Embryonic facial prominence (tissue), 1 donor: ENCODE results near the gene PAFAH2.
A peak's percentile ranks its signal among the peaks of the same experiment; 100 is the strongest.

Experiments used
- DNase-seq: peaks from one replicate; pipeline ENCODE4 v3.0.0-alpha.2; 2016; ENCODE audit errors: extremely low spot score

Gene PAFAH2

DNA sequence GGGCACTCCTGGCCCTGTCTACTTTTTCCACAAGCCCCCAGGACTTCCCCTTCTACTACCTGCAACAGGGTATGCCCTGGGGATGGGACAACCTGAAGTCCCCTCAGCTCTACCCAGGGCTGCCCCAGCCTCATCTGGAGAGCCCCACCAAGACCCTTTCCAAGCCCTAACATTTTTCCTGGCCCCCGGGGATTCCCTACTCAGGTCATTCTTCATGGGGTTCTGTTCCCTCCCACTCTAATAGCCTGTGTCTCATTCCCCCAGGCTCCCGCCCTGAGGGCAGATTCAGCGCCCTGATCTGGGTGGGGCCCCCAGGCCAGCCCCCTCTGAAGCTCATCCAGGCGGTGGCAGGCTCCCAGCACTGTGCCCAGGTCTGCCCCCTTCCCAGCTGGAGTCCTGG is 33.3 kb upstream of the PAFAH2 start:
- DNase-seq = no peak

DNA sequence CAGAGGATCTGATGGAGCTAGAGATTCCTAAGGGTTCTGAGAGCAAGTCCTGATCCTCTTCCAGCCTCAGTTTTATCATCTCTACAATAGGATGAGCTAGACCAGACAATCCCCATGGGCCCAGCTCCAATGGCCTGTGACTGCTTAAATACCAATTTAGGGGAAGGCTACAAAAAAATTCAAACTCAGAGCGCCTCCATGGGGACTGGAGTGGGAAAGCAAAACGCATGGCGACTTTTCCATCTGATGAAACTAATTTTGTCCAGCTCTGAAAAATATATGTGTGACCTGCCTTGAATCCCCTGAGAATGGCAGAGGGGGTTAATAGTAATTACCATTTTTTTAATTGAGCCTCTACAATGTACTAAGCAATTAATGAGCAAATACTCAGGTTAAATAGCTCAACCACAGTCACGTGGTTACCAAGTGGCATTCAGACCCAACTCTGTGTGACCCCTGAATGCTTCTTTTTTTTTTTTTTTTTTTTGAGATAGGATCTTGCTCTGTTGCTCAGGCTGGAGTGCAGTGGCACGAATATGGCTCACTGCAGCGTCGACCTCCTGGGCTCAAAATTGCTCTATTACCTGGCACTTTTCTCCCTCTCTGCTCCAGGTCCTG is 32.1 kb upstream of the PAFAH2 start:
- DNase-seq = no peak

DNA sequence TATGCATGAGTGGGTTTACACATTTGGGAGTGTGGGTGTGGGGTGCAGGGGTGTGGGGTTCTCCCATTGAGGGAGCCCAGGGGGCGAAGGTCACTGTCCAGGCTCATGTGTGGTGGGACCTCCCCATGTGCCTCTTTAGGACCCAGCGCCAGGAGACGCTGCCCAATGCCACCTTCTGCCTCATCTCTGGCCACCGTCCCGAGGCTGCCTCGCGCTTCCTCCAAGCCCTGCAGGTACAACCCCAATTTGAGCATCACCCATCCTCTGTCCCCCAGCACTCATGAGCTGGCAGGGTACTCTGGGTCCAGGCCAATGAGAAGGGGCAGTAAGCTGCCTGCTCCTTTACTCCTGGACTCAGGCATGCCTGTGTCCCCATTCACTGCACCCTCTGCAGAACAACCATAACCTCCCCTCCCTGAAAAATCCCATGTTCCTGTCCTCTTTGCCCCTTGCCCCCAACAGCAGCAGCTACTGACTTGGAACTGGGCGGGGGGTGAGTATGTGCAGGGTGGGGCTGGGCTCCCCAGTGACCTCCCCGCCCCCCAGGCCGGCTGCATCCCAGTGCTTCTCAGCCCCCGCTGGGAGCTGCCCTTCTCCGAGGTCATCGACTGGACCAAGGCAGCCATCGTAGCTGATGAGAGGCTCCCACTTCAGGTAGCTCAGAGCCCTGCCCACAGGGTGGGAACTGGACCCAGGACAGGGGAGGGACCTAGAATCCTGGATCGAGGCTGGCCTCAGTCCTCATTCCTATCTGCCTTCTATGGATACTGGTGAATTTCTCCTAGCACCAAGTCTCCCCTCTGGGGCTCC is 31.4 kb upstream of the PAFAH2 start:
- DNase-seq = no peak

DNA sequence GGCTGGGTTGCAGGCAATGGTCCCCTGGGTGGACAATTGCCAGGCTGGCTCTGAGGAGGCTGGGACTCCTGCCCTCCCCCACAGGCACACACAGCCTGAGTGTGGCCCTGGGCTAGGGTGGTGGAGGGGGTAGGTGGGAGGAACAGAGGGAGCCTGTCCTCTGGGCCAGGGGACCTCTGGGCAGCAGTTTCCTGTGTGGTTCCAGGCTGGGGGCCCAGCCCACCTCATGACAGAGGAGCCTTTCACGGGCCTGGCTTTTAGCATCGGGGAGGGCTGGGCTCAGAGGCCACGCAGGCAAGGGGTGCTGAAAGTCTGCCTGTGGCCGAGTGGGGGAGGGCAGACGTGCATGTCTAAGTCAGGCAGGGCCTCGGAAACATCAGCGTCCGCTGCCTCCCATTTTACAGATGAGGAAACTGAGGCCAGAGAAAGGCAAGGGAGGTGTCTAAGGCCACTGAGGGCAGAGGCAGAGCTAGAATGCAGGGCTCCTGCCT is 30.7 kb upstream of the PAFAH2 start:
- DNase-seq = no peak

DNA sequence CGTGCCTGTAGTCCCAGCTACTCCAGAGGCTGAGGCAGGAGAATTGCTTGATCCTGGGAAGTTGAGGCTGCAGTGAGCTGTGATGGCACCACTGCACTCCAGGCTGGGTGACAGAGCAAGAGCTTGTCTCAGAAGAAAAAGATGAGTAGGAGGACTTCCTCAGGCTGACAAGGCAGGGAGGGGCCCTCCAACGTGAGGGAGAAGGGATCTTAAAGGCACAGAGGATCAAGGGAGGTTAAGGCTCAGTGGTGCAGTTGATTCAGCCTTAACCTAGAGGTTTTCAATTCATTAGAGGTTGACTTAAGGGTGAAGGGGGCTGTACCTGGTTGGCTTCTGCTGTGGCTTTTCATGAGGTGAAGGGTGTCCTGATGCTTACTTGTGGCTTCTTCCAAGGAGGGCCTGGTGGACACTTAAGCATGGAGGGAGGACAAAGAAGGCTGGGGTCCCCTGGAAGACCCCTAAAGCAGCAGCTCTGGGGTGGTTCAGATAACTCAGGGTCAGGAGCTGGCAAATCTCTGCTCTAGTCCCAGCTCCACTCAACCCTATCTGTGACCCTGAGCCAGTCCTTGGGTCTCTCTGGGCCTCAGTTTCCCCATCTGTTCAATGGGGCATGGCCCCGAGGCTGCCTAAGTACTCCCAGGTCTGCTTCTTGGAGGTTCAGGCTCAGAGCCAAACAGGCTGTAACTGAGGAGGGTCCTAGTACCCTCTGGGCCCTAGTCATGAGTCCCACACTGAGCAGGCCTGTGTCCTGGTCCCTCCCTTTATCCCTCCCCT is 30.0 kb upstream of the PAFAH2 start:
- DNase-seq = no peak

DNA sequence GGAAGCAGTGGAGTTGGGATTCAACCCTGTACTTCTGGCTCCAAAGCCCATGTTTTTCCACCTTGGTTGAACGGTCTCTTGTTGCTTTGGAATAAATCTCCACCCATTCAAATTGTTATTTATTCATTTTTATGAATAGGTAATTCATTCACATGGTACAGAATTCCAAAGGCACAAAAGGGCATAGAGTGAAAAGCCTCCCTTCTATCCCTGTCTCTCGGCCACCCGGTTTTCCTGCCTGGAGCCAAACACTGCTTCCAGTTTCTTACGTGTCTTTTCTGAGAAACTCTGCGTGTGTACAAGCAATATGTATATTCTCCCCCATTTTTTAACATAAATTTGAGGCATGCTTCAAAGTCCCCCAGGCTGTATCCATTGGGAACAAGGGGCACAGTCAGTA is 27.7 kb upstream of the PAFAH2 start:
- DNase-seq = no peak

DNA sequence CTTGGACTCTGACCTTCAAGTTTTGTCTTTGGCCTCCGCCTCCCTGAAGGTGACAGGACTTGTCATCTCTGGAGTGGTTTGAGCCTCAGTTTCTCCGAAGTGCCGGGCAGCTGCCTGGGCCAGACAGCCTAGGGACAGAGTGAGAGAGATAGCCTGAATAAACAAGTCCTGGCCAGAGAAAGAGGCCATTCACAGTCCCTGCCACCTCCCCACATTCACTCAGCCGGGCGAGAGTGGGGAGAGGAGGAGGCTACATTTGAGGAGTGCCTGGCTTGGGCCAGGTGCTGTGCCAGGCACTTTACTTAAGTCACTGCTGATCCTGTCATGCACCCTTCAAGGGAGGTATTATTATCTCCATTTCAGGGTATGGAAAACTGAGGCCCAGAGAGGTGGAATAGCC is 27.2 kb upstream of the PAFAH2 start:
- no peak for DNase-seq

DNA sequence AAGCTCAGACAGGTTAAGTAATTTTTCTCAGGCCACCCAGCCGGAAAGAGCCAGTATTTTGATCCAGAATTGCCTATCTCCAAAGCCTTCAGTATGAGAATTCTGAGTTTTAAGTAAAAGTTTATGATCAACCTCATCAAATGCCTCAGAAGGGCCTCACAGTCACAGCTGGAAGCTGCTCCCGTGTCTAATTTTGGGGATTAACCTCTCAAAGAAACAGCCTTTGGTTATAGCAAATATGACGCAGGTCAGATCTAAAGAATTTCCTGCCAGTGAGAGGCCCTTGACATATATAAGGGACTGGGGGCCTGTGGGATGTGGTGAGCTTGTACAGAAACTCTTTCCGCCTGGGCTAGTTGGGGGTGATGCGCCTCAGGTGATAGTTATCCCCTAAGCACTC is 26.0 kb upstream of the PAFAH2 start:
- DNase-seq = no peak

DNA sequence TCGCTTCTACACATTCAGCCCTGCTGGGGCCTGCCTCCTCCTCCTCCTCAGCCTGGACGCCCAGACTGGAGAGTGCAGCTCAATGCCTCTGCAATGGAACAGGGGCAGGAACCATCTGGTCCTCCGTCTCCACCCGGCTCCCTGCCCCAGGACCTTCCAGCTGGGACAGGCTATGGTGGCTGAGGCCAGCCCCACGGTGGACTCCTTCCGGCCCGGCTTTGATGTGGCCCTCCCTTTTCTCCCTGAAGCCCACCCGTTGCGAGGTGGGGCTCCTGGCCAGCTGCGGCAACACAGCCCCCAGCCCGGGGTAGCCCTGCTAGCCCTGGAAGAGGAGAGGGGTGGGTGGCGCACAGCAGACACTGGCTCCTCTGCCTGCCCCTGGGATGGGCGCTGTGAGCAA is 25.1 kb upstream of the PAFAH2 start:
- DNase-seq = no peak

DNA sequence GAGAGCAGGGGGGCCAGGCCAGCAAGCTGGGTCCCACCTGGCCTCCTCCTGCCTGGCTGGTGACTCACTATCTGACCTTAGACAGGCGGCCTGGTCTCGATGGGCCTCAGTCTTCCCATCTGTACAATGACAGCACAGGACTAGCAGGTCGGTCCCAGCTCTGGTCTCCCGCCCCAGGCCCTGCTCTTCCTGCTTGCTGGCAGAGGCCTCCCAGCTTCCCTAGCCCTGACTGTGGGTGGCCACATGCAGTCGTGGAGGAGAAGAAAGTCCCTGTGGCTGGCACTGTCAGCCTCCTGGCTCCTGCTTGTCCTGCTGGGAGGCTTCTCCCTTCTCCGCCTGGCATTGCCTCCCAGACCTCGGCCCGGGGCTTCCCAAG is 24.5 kb upstream of the PAFAH2 start:
- DNase-seq = no peak

DNA sequence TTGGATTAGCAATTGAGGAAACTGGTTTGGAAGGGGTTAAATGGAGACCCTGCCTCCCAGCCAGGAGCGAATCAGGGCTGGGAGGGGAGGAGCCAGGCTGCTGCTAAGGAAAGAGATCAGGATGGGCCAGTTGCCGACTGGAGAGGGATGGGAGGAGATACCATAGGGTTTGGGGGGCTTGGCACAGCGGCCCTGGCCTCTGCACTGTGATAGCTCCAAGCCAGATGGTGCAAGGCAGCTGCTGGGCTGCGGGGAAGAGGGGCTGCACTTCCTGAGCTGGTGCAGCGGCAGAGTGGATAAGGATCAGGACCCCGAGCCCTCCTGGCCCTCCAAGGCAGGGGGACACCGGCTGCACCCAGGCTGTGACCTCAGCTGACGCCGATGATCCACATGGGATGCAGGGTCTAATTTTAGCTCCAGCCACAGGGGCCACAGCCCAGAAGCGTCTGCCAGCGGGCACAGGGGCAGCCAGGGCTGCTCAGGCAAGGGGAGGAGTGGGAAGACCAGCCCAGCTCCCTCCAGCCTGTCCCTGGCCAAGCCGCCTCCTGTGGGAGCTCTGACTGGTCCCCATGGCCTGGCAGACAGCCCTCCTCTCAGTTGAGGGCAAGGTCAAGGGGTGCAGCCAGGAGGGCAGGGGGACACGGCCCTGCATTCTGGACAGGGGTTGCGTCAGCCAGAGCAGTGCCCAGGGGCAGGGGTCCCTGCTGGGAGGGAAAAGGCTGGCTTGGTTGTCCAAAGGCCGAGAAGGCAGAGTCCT is 24.0 kb upstream of the PAFAH2 start, which contains the start of gene EXTL1:
Gene EXTL1, plus strand, starts transcription at position 129 of the 757 bp plus-strand sequence. CDS start 872 bp downstream, outside the sequence.
- DNase-seq = peak; percentile 72

DNA sequence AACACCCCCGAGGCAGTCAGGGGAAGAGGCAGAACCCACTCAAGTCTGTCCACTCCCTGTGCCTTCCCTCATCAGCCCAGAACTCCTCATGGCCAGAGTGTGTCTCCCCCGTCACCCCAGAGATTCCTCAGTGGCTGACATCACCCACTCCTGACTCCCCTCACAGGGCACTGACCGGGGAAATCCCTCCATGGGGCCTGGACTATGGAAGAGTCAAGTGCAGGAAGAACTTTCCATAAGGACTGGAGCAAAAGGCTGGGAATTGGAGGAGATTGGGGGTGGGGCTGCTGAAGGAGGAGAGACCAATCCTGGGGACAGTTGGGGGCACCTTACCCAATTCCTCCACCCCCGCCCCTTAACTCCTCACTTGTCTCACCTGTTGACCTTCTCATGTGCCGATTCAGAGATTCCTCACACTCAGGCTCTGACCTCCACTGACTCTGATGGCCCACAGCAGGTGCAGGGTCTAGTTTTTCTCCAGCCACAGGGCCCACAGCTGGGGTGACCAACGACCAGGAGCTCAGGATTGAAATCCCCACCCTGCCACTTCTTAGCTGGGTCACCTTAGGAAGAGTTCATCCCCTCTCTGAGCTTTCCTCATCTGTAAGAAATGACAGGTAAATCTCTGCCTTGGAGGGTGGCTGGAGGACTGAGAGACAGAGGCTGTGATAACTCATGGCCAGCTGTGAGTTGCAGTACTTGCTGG is 23.2 kb upstream of the PAFAH2 start:
- no peak for DNase-seq

DNA sequence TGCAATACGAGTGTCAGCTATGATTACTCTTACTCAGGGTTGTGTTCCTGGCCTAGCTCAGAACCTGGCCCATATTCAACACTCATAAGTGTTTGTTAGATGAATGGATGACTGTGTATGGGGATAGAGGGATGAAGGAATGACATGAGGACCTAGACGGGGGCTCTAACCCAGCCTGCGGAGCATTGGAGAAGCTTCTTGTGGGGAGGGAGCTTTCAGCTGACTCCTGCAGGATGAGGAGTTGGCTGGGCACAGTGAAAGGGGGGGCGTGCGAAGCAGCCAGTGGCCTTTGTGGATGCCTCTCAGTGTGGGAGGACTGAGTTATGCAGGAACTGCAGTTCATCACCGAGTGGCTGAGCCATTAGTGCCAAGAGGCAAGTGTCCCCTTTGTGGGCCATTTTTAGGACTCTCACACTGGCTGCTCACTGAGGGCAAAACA is 22.5 kb upstream of the PAFAH2 start:
- DNase-seq = no peak

DNA sequence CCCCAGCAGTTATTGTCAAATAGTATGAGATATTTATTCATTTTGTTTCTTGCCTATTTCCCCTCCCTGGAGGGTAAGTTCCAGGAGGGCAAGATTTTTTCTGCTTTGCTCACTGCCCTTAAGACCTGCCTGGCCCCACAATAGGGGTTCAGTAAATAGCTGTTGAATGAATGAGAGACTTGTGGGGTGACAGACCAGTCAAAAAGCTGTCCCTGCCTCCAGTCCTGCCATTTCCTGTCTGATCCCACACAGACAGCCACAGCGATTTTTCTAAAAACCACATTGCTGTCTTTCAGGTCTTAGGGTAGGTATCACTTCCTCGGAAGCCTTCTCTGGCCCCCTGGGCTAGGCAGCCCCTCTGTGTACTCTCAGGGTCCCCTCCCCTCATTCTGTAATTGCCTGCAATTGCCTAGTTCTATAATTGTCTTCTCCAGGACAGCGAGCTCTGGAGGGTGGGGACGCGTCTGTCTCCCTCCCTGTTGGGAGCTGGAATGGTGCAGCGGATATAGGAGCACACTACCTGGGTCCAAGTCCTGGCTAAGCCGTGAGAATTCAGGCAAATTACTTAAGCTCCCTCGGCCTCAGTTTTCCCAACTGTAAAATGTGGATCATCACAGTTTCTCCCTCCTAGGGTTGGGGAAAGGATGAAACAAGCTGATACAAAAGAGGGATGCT is 21.9 kb upstream of the PAFAH2 start:
- no peak for DNase-seq

DNA sequence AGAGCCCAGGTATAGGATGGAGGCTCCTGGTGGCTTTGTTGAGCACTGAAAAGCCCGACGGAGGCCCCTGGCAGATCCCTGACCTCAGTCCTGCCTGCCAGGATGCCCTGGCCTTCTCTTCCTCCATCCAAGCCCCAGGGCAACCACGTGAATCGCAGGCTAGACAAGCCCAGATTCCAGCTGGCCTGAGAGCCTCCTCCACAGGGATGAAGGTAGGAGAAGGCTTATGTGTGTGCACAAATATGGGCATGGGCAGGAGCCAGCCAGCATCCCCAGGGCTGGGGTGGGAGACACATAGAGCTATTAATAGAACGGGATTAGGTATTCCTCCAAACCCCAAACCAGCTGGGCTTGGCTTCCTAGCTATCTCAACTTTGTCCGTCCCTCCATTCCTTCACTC is 19.7 kb upstream of the PAFAH2 start:
- DNase-seq = no peak

DNA sequence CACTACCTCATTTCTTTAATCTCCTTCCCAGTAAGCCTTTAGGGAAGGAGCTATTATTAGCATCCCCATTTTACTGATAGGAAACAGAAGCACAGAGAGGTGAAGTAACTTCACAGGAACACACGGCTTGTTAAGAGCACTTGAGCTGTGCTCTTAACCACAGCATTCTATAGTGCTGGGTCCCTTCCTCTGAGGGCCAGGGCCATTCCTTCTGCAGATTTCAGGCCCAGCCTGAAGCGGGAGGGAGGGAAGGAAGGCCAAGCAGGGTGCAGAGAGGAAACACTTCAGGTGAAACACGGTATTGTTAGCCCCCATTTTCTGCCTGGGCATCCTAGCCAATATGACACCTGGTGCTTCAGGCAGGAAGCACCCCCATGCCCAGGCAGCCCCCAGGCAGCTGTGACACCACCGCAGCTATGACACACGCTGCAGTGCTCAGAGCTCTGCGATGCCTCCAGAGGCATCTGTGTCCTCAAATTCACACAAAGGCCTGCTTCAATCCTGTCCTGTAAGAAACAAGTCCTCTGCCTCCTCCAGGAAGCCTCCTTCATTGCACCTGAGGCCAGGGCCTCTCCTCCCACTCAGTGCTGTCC is 19.2 kb upstream of the PAFAH2 start:
- DNase-seq = no peak

DNA sequence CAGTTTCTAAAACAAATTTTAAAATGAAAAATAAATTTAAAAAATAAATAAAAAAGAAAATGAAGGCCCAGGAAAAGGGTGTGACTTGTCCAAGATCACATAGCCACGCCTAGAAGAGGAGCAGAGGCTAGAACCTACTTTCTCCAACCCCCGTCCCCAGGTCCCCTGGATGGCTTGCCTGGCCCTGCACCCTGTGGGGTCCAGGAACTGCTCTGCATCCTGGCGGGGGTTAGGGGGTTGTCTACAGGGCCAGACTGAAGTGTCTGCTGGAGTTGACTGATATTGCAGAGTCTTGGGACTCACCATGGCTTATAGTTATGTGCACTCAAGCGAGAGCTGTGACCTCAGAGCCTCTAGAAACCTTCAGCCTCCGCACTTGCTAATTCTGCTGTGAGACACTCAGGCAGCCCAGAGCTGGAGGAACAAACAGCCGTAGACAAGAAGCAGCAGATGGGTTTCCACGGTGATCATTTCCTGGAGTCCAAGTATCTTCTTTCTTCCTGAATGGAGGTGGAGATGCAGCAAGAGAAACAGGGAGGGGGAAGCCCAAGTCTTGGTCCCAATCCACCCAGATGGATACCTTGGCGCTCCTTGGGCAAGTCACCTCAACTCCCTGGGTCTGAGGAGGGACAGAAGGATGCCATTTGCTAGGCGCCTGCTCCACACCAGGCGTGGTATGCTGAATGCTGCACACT is 18.5 kb upstream of the PAFAH2 start:
- no peak for DNase-seq

DNA sequence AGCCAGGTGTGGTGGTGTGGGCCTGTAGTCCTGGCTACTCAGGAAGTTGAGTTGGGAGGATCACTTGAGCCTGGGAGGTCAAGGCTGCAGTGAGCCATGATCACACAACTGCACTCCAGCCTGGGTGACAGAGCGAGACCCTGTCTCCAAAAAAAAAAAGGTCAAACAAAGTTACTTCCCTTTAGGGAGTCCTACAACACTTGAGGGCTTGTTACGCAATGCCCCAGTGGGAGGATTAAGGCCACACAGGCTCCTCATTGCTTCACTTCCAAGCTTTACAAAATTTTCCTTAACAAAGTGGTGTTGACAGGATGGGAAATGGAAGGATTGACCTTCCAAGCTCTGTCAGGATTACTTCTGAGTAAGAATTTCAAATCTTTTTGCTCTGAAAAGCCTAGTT is 17.5 kb upstream of the PAFAH2 start:
- no peak for DNase-seq

DNA sequence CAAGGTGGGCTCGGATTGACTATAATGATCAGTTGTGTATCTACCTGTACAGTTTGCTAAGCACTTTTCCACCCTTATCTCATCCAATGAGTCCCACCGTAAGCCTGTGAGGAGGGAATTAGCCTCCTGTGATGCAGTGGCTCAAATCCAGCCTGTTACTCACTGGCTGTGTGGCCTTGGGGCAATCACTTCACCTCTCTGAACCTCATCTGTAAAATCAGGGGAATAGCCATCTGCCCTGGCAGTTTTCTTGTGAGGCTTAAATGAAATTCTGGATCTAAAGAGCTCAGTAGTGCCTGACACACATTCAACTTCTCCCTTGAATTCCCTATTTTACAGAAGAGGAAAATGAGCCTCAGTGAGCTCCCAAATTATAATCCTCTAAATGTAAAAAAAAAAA is 16.3 kb upstream of the PAFAH2 start:
- DNase-seq = no peak

DNA sequence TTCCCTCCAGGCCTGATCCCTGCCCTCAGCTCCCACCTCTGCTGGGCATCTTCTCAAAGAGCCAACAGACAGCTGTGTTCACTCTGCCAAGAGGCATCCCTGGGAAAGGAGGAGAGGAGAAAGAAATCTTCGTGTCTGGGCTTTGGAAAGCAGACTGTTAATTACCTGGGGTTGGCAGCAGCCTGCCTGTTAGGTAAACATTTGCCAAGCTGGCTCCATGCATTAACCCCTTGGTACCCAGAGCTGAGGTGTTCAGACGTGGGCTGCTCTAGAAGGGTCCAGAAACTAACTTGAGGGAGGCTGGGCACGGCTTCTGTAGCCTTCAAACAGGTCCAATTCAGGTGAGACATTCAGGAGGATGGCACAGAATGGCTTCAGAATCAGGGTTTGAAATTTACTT is 15.0 kb upstream of the PAFAH2 start:
- DNase-seq = no peak
